KOPT-K1 (cell line): ENCODE measurements around the gene TEDDM1.

Experiments
- H3K27ac ChIP-seq: fragments of 200-600 bp; sonication (generic); 2 replicates; pipeline ENCODE4 v1.5.1; 2016; ENCODE audit warnings: antibody characterized with exemption, mild to moderate bottlenecking, low read depth, low read length; ENCODE audit not compliant: poor library complexity, severe bottlenecking
- H3K36me3 ChIP-seq: fragments of 200-600 bp; sonication (generic); 2 replicates; pipeline ENCODE4 v1.5.1; 2017; ENCODE audit warnings: antibody characterized with exemption, mild to moderate bottlenecking, low read length, moderate library complexity; ENCODE audit not compliant: insufficient read depth
- H3K9me3 ChIP-seq: fragments of 200-600 bp; sonication (generic); 2 replicates; pipeline ENCODE4 v1.5.1; 2017; ENCODE audit warnings: antibody characterized with exemption, low read length, mild to moderate bottlenecking; ENCODE audit not compliant: insufficient read depth, poor library complexity, severe bottlenecking

Gene TEDDM1

DNA sequence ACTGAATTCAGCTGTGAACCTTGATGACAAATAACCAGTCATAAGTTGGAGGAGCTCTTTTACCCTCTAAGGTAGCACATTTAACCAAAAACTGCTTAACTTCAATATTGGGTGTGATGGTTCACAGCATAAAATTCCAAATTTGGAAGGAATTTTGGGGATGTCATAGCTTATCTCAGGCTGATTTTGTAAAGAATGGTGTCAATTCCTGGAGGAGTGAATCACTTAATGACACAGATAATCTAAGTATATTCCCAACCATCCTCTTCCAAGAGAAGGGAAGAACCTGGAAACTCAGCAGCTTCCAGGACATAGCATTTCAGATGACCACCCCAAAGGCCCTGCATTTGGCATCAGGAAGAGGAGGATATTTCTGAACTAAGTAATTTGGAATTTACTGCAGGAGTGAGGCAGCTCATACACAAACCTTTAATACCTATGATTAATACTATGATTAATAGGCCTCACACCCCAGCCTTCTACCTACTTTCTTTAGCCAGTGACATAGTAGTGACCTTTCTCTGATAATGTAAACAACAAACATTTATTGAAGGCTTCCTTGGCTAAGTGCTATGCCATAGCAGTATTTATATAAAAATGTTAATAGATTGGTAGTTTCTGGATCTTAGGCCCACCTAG is 23.4 kb downstream of the TEDDM1 start:
- H3K27ac ChIP-seq, result no peak overlapping the region
- H3K36me3 ChIP-seq, result peaks cover 20% of the 10 kb centered on the region
- no peaks in the 10 kb centered on the region for H3K9me3 ChIP-seq

GRCh38 chr1:182374101-182374834 is 26.2 kb downstream of the TEDDM1 start:
- no peak overlapping the region for H3K27ac ChIP-seq
- H3K9me3 ChIP-seq, result no peaks in the 10 kb centered on the region
- no peaks in the 10 kb centered on the region for H3K36me3 ChIP-seq

- H3K27ac ChIP-seq, result no peak overlapping the region
- no peaks in the 10 kb centered on the region for H3K36me3 ChIP-seq
Observed at GRCh38 chr1:182370532-182370931, 29.9 kb downstream of the TEDDM1 start.

DNA sequence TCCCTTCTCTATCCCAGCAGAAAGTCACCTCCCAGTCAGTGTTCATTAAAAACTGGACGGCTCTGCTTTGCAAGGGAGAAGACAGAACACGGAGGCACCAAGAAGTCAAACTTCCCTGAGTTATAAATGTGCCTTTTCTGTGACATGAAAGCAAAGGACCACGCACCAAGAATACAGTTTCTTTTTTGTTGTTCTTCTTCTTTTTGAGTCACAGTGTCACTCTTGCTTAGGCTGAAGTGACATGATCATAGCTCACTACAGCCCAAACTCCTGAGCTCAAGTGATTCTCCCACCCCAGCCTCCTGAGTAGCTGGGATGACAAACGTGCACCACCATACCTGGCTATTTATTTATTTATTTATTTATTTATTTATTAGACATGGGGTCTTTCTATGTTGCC is 31.6 kb downstream of the TEDDM1 start:
- H3K9me3 ChIP-seq, result no peaks in the 10 kb centered on the region
- H3K36me3 ChIP-seq, result no peaks in the 10 kb centered on the region
- no peak overlapping the region for H3K27ac ChIP-seq

More at GRCh38 chr1:182370532-182370931, 29.9 kb downstream of the TEDDM1 start:
- H3K9me3 ChIP-seq, result no peaks in the 10 kb centered on the region

DNA sequence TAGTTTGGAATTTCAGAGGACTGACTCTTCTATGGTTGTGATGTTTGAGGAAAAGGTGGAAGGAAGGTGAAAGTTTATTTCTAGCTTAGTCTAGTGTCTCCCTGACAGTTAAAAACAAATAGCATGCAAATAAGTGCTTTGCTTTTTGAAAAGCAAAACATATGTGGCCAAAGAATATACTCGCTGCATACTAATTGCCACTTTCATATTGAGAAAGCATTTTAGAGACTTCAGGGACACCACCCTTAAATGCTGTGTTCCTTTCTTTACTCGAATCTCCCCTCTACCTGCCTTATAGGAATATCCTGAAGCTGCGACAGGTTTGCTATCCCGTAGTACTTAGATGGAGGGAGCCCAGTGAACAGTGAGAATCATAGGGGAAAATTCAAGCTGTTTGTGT is 32.1 kb downstream of the TEDDM1 start:
- Histone ChIP-seq H3K27ac (no peak overlapping the region), H3K9me3 (no peaks in the 10 kb centered on the region), H3K36me3 (no peaks in the 10 kb centered on the region)

DNA sequence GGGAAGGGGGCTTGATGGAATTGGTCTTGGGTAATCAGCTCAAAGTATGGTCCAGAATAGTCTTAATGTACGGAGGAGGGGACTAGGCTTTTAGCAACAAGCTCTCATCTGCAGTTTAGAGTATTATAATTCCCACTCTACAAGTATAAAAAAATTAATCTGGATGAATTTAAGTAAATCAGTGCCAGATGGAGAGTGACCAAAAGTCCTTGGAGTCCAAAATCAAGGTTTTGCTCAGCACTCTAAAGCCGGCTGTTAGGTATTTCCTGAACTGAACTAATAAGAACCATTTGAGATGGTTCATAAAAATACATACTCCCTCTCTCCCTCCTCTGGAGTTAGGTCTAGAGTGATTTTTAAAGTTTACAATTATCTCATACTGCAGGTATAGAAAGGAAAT is 32.5 kb downstream of the TEDDM1 start:
- Histone ChIP-seq H3K27ac (no peak overlapping the region), H3K9me3 (no peaks in the 10 kb centered on the region), H3K36me3 (no peaks in the 10 kb centered on the region)

DNA sequence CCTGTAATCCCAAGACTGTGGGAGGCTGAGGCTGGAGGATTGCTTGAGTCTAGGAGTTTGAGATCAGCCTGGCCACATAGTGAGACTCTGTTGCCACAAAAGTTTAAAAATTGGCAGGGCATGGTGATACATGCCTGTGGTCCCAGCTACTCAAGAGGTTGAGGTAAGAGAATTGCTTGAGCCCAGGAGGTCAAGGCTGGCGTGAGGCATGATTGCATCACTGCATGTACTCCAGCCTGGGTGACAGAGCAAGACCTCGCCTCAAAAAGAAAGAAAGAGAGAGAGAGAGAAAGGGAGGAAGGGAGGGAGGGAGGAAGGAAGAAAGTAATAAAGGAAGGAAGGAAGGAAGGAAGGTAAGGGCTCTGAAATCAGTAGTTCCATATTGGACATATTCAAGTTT is 33.9 kb downstream of the TEDDM1 start:
- Histone ChIP-seq H3K9me3 (no peaks in the 10 kb centered on the region), H3K36me3 (no peaks in the 10 kb centered on the region), H3K27ac (no peak overlapping the region)

GRCh38 chr1:182359645-182360044 is 40.8 kb downstream of the TEDDM1 start:
- H3K27ac ChIP-seq, result no peak overlapping the region
- H3K36me3 ChIP-seq, result no peaks in the 10 kb centered on the region

GRCh38 chr1:182357913-182358312 is 42.6 kb downstream of the TEDDM1 start:
- H3K9me3 ChIP-seq, result no peaks in the 10 kb centered on the region
- no peaks in the 10 kb centered on the region for H3K36me3 ChIP-seq
- no peak overlapping the region for H3K27ac ChIP-seq

More at GRCh38 chr1:182359645-182360044, 40.8 kb downstream of the TEDDM1 start:
- H3K9me3 ChIP-seq, result no peaks in the 10 kb centered on the region

GRCh38 chr1:182357171-182357570 is 43.3 kb downstream of the TEDDM1 start:
- H3K9me3 ChIP-seq, result no peaks in the 10 kb centered on the region
- H3K36me3 ChIP-seq, result no peaks in the 10 kb centered on the region
- no peak overlapping the region for H3K27ac ChIP-seq

DNA sequence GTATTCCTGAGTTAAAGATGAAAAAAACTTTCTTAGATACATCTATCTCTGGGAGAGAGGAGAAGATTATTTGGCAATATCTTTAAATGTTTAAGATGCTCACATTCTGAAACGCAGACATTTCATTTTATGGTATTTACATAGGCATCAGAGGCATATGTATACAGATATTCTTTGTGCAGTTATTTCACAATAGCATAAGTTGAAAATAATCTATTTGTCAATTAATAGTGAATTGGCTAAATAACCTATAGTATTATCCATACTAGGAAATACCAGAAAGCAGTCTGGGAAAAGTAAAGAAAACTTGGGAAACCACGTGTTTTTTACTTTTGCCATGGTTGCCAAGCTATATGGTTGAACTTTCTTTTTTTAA is 44.8 kb downstream of the TEDDM1 start:
- Histone ChIP-seq H3K36me3 (no peaks in the 10 kb centered on the region), H3K27ac (no peak overlapping the region), H3K9me3 (no peaks in the 10 kb centered on the region)

- Histone ChIP-seq H3K9me3 (no peaks in the 10 kb centered on the region), H3K36me3 (no peaks in the 10 kb centered on the region), H3K27ac (no peak overlapping the region)
Observed at GRCh38 chr1:182351790-182352364, 48.6 kb downstream of the TEDDM1 start.

- Histone ChIP-seq H3K36me3 (no peaks in the 10 kb centered on the region), H3K9me3 (no peaks in the 10 kb centered on the region), H3K27ac (no peak overlapping the region)
Observed at GRCh38 chr1:182350839-182351238, 49.6 kb downstream of the TEDDM1 start.

DNA sequence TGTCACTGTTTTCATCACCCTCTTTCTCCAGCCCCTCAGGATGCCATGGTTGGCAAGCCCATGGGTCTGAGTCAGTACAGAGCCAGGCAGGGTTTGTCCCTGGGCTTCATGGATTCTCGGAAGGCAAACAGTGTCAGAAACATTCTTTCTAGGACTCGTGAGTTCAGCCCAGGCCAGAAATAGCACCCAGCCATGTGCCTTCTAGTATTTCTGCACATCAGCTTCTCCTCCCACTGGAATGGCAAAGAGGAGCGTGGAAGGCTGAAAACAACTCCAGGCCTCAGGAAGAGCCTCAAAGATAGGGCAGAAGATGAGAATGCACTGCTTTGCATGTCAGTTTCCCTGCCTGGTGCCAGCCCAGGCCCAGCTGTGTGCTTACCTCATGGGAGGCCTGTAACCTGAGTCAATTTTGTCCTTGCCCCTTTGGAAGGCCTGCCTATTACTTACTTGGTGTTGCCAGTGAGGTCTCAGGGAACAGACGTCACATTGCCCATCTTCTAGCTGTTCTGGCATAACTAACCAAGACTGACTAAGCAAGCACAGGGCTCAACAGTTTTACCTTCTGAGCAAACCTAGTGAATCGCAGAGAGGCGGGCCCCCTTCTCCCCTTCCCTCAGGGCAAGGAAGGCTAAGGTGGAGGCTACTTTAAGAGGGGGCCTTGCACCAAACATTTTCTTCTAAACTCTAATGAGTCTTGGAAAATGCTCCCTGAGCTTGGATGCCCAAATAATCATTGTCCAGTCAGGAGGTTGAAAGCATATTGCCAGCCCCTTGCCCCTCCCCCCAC is 51.3 kb downstream of the TEDDM1 start:
- Histone ChIP-seq H3K27ac (no peak overlapping the region), H3K36me3 (no peaks in the 10 kb centered on the region), H3K9me3 (no peaks in the 10 kb centered on the region)
